GM12892 (cell line): ENCODE results near the gene EFNB2.
A peak's percentile ranks its signal among the peaks of the same experiment; 100 is the strongest.

ENCODE experiments used
- DNase-seq: peaks from one replicate; pipeline ENCODE4 v3.0.0; 2011; ENCODE audit not compliant: insufficient read length
- FAIRE-seq: peaks from 2 replicates; lab custom pipeline; 2011; peaks lifted over from hg19 to GRCh38; lab: Jason Lieb, UNC
- POLR2A ChIP-seq: IDR thresholded peaks from 2 replicates; pipeline ENCODE4 v1.6.1; 2011; ENCODE audit warnings: low read depth, low read length, control low read depth
- POLR2AphosphoS5 ChIP-seq: IDR thresholded peaks from 2 replicates; pipeline ENCODE4 v1.6.1; 2011; ENCODE audit warnings: low read depth, low read length, control low read depth
- TAF1 ChIP-seq: IDR thresholded peaks from 2 replicates; pipeline ENCODE4 v1.6.1; 2011; ENCODE audit warnings: low read depth, mild to moderate bottlenecking, control low read depth, low read length, borderline replicate concordance

Gene EFNB2

DNA sequence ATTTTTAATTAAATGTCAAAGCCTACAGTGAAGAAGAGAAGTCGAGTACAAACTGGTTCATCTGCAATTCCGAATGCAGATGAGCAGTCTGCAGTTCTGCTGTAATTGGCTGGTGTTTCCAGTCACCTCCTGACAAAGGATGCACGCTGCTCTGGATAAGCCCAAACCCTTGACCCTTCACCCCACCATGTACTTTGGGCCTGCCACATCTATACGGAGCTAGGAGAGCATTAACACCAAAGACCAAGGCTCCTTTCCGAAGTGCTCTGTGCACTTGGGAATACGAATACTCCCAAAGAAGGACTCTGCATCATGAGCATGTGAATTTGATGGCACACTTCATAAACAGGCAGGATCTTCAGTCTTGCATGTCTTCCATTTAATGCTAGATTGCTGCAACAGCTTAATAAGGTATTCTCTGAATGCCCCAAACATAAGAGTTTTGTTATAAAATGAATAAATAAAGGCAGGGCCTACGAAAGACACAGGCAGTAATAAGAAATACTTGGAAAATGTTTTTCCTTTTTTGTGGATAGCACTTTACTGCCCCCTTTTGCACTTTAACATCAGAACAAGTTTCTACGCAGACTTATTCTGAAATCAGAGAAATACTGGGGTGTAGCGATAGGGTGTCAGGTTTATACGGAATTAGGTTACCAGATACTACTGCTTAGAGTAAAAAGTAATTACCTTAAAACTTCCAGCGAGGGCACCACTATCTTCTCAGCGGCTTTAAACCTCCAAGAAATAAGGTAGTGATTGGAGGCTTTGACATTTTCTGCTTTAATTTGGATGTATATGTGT, 15.0 kb downstream of the EFNB2 start:
- FAIRE-seq (no peak), DNase-seq (no peak)
- TF ChIP-seq POLR2AphosphoS5 (no peak), POLR2A (no peak), TAF1 (no peak)

DNA sequence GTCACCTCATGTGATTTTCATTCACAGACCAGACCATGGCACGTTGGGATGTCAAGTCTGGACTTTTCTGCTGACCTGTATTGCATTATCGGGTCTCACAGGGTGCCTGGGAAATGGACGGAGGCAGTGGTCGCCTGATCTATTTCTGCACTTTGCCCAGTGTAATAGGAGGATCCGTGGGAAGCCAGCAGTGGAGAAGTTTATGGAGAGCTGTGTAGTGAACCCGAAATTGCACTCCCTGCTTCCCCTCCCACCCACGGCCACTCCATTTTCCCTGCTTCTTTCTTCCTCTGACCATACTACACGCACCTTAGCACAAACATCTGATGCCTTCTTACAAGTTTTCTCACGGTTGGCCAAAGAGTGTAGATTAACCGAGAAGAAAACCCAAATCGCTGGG, 16.9 kb downstream of the EFNB2 start:
- no peak for TF ChIP-seq POLR2AphosphoS5
- DNase-seq (no peak), FAIRE-seq (no peak)

DNA sequence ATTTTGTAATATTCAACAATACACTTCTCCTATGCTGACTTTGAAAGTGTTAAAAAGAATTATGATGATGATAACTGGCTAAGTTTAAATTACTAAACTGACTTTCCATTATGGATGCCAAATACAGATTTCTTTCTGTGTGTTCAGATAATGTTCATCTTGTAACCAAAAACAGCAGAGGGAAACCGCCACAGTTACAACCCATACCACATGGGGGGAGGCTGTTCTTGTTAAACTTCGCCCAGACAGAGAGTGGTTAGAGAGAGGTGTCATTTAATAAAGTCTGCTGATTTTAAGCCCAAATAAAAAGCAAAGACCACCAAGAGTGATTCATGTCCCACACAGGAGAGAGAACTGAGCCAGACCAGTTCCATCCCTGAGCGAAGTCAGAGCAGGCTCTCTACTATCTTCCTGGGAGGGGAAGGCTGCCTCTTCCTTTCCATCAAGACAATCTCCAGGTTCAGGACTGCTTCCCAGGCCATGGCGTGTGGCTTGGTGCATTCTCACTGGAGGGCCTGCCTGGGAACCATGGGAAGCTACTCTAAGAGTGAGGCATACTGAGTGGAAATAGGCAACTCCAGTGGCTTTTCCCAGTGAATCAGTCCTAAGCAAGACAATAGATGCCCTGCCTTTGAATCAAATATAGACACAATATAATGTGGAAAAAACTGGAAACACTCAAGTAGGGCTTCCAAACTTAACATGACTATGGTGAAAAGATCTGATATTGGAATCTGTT, 18.2 kb downstream of the EFNB2 start:
- DNase-seq (no peak), FAIRE-seq (no peak)
- TF ChIP-seq POLR2AphosphoS5 (no peak), POLR2A (no peak), TAF1 (no peak)

DNA sequence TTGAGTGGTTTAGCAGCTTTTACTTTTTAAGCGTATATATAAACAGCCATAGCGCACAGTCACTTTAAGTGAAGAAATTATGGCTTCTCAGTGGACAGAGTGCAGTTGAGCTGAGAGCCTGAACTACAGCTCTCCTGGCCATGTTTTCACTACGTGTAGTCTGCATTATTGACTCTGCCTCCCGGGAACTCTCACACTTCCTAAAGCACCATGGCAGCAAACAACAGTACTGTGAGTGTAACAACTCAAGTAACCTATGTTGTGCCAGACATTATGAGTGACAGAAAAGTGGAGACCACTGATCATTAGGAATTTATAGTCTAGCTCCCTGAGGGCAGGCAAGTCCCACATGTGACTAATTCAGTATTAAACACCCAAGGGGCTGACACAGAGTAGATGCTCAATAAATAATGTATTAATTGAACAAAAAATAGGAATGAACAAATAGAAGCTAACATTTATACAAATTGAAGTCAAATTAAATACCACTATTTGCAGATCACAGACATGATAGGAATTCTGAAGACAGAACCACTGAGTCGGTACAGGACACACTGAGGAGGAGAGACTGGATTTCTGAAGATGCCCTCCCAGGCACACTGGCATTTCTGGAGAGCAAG, 19.7 kb downstream of the EFNB2 start:
- DNase-seq = no peak
- no peak for FAIRE-seq
- no peak for TF ChIP-seq TAF1
- TF ChIP-seq POLR2A = no peak
- TF ChIP-seq POLR2AphosphoS5 = no peak

DNA sequence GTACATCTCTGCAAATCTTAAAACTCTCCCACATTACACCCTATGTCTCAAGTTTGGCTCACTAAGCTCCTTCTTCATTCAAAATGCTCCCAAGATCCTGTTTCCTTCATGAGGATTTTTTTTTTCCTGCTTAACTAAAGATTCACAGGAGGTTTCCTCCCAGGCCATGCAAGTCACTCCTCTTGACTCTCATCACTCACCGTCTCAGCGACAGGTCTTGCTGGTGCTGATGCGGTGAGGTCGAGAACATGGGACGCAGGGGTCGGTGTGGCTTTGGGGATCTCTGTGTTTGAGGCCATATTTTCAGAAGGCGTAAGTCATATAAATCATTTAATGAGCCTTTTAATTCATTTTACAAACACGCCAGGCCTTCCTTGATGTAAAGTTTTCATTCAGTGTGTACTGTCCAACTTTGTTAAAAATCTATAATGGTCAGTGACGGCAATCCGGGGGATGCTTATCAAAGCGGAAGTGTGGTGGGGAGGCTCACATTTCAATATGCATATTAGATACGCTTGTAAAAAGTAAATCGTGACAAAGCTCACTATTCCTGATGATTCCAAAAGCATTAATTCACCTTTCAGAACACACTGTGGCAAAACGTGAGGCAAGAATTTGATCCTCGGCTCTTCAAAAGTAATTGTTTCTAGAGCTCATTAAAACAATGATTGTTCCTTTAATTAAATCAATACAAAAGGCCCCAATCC, 20.4 kb downstream of the EFNB2 start:
- TF ChIP-seq POLR2AphosphoS5 (no peak), POLR2A (no peak), TAF1 (no peak)
- DNase-seq (no peak), FAIRE-seq (no peak)

DNA sequence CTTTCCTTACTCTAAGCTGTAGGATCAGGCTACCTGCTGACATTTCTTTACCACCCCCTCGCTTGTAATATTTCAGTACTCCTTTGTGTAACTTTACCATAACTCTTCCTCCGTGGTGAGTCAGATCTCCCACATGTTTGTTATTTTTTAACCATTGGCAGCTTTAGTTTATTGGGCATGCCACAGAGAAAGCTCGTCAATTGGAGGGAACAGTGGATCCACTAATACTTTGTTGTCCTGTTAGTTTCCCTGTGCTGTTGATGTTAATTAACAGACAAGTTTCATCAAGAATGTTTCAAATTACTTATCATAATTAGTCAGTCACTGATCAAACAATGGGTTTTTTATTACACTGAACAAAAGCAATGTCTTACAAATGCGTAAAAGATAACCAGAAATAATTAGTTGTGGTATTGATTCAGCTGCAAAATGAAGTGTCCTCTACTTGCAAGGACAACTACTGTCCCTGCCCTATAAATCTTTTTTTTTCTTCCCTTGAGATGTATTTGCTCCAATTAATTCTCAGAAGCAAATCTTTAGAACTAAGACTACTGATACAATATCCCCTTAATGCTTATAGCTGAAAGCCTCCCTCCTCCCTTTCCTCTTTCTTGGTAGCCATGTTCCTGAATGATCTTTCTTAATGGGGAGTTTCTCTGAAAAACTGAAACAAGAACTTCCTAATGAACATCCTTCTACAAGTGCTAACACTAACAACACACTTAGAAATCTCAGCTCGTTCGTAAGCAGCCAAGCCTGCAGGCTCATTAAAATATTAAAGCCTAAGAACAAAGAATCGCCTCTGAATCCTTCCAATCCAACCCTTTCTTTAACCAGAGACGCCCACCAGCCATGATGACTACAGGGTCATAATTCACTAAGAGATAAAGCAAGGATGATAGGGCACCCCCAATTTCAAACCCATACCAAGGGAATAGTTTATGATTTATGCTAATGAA, 22.2 kb downstream of the EFNB2 start:
- FAIRE-seq (no peak), DNase-seq (no peak)
- TF ChIP-seq POLR2AphosphoS5 = no peak
- no peak for TF ChIP-seq TAF1
- no peak for TF ChIP-seq POLR2A

DNA sequence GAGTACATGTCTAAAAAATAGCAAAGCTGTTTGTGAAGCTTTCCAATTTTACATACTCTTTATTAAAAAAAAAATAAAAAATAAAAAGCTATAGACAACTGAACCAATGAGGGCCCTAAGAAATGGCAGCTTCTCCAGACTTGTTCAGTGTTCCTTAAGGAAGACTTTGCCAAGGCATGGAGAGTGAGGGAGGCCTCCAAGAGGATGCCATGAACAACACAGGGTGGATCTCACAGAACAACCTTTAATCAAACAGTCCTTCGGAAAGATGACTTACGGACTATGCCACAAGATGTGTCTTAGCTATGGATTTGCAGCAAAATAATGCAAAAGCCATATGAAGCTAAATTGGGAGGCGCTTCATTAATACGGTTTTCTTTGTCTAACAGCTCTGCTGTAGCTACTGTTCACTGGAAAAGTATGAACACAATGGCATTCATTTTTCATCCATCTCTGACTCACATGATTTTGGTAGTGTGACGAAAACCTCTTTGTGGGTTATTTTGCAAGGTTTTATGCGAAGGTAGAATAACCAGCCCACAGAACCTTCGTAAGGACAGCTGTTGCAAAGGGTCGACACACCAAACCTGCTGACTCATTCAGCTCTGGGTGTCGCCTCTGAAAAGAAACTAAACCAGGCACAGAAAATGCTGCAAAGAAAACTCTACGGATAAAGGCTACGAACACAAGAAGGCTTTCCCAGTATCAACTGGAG, 27.7 kb downstream of the EFNB2 start:
- FAIRE-seq (peak; percentile 69), DNase-seq (no peak)
- TF ChIP-seq POLR2AphosphoS5 = no peak

DNA sequence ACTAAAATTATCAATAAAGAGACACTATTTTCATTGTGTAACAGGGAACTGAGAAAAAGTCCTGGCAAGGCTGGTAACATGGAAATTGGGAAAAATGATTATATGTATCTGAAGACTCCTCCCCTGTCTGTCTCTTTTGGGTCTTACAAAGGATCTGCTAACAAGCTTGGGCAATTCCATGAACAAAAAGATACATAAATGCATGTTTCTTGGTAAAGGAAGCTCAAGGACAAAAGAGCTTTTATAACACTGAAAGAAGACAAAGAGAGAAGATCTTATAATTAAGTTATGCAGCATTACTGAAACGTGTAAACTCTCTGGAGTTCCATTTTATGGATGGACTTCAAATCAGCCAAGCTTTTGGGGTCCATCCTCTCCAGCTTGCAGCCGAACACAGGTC, 29.2 kb downstream of the EFNB2 start:
- FAIRE-seq (no peak), DNase-seq (no peak)
- TF ChIP-seq POLR2AphosphoS5 (no peak), TAF1 (no peak), POLR2A (no peak)

DNA sequence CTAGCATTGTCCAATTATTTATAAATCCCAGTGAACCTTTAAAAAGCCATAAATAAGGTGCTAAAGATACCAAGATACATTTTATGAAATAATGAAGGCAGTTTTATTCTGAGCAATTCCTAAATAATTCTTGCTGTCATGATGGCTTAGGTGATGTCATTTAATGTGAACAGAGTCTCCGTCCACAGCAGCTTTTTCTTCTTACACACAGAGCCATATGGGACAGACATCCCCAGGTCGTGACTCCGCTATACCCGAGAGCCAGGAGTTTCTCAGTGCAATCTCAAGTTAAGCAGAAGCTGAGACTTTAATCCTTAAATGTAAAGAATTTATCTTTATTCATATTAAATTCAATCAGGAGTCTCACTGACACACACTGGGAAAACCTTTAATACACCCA, 29.7 kb downstream of the EFNB2 start:
- FAIRE-seq = no peak
- TF ChIP-seq POLR2A = no peak
- no peak for TF ChIP-seq TAF1
- no peak for TF ChIP-seq POLR2AphosphoS5
- DNase-seq = no peak

DNA sequence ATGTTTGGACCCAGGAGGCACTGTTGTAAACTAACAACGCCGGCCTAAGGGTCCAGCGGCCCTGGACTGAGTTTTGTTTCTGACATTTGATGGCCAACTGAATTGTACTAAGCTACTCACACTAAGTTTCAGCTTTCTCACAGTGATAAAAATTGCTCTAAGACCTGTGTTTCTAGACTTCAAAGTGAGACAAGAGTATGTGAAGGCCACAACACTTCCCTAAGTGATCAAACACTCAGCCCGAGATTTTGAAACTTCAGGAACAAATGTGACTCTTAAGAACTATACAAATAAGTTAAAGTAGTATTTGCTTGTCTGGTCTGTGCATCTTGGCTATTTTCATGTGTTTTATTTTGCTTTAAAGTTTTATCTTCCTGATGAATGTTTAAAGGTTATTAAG, 30.2 kb downstream of the EFNB2 start:
- TF ChIP-seq TAF1 = no peak
- TF ChIP-seq POLR2AphosphoS5 = no peak
- no peak for TF ChIP-seq POLR2A
- FAIRE-seq = no peak
- DNase-seq = no peak
